ENCODE measurements around the gene PNO1. TPM values are rescaled to one million over a fixed set of nuclear protein-coding genes. Genes with fewer than 3 reads are reported as not detected.

PNO1 gene
- total and polyA plus RNA-seq, 2 experiments from 2014 or later = 34.6 to 43.7 TPM

DNA sequence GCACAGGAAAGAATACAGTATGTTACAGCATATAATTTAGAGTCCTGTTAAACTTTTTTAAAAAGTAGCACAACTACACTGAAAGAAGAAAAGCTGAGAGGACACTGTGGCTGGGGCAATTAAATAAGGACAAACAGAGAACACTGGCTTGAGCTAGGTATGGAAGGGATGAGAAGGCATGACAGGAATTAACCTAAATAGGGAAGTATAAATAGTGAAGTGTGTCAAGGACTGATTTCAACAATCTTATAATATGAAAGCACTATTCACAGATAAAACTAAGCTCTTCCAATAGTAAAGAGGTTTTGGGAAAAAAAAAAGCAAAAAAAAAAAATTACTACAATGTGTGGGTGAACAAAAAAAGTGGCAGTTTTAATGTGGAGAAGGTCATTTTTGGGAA is 49.1 kb downstream of the PNO1 start:
- peaks cover 11% of the 10 kb centered on the region for H3K4me1 Mint-ChIP-seq
- H3K9me3 Mint-ChIP-seq = no peaks in the 10 kb centered on the region
- no peak for TF ChIP-seq ZNF114 (CRISPR knock-in tag; IDR thresholded peaks at IDR 0.05)
- TF ChIP-seq, protein P1, sequence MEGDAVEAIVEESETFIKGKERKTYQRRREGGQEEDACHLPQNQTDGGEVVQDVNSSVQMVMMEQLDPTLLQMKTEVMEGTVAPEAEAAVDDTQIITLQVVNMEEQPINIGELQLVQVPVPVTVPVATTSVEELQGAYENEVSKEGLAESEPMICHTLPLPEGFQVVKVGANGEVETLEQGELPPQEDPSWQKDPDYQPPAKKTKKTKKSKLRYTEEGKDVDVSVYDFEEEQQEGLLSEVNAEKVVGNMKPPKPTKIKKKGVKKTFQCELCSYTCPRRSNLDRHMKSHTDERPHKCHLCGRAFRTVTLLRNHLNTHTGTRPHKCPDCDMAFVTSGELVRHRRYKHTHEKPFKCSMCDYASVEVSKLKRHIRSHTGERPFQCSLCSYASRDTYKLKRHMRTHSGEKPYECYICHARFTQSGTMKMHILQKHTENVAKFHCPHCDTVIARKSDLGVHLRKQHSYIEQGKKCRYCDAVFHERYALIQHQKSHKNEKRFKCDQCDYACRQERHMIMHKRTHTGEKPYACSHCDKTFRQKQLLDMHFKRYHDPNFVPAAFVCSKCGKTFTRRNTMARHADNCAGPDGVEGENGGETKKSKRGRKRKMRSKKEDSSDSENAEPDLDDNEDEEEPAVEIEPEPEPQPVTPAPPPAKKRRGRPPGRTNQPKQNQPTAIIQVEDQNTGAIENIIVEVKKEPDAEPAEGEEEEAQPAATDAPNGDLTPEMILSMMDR (conservative IDR thresholded peaks at IDR 0.05; ENCODE audit: low read depth in 2 of 2) = no peak
- TF ChIP-seq EZH2phosphoT487 (IDR thresholded peaks at IDR 0.05; ENCODE audit: unreplicated experiment) = no peak
- no peak for TF ChIP-seq STAT1 (IDR thresholded peaks at IDR 0.05; ENCODE audit: unreplicated experiment)
- no peak for TF ChIP-seq NANOG (IDR thresholded peaks at IDR 0.05; ENCODE audit: borderline replicate concordance)
- TF ChIP-seq, protein P2, sequence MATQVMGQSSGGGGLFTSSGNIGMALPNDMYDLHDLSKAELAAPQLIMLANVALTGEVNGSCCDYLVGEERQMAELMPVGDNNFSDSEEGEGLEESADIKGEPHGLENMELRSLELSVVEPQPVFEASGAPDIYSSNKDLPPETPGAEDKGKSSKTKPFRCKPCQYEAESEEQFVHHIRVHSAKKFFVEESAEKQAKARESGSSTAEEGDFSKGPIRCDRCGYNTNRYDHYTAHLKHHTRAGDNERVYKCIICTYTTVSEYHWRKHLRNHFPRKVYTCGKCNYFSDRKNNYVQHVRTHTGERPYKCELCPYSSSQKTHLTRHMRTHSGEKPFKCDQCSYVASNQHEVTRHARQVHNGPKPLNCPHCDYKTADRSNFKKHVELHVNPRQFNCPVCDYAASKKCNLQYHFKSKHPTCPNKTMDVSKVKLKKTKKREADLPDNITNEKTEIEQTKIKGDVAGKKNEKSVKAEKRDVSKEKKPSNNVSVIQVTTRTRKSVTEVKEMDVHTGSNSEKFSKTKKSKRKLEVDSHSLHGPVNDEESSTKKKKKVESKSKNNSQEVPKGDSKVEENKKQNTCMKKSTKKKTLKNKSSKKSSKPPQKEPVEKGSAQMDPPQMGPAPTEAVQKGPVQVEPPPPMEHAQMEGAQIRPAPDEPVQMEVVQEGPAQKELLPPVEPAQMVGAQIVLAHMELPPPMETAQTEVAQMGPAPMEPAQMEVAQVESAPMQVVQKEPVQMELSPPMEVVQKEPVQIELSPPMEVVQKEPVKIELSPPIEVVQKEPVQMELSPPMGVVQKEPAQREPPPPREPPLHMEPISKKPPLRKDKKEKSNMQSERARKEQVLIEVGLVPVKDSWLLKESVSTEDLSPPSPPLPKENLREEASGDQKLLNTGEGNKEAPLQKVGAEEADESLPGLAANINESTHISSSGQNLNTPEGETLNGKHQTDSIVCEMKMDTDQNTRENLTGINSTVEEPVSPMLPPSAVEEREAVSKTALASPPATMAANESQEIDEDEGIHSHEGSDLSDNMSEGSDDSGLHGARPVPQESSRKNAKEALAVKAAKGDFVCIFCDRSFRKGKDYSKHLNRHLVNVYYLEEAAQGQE (IDR thresholded peaks at IDR 0.05; ENCODE audit: unreplicated experiment) = no peak
- TF ChIP-seq ZNF331 (CRISPR knock-in tag; IDR thresholded peaks at IDR 0.05; ENCODE audit: low read depth) = no peak
- no peak for TF ChIP-seq EZH2 (IDR thresholded peaks at IDR 0.05; ENCODE audit: low read depth, unreplicated experiment)
- no peak for TF ChIP-seq CREB1 (CRISPR knock-in tag; IDR thresholded peaks at IDR 0.05; ENCODE audit: low read depth)
- no peak for TF ChIP-seq JUNB (IDR thresholded peaks at IDR 0.05; ENCODE audit: unreplicated experiment)
- TF ChIP-seq, protein P3, sequence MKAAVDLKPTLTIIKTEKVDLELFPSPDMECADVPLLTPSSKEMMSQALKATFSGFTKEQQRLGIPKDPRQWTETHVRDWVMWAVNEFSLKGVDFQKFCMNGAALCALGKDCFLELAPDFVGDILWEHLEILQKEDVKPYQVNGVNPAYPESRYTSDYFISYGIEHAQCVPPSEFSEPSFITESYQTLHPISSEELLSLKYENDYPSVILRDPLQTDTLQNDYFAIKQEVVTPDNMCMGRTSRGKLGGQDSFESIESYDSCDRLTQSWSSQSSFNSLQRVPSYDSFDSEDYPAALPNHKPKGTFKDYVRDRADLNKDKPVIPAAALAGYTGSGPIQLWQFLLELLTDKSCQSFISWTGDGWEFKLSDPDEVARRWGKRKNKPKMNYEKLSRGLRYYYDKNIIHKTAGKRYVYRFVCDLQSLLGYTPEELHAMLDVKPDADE (IDR thresholded peaks at IDR 0.05) = no peak
- TF ChIP-seq POLR2AphosphoS5 (IDR thresholded peaks at IDR 0.05; ENCODE audit: low read depth) = no peak
- no peak overlapping the region for H3K27ac Mint-ChIP-seq
- no peak overlapping the region for H3K4me3 Mint-ChIP-seq
- DNase-seq (ENCODE audit: low spot score) (no peak), ATAC-seq (no peak)
- Histone ChIP-seq H3K4me1 (ENCODE audit: insufficient read depth) (0 out of 2 replicates have a peak, but pooled peaks cover 3% of the 10 kb centered on the region), H3K36me3 (ENCODE audit: insufficient read depth) (no peaks in the 10 kb centered on the region), H3K27me3 (ENCODE audit: insufficient read depth) (no peaks in the 10 kb centered on the region), H4K20me1 (replicated peaks; ENCODE audit: insufficient read depth) (peaks cover 23% of the 10 kb centered on the region), H3K9me2 (ENCODE audit: insufficient read depth) (no peaks in the 10 kb centered on the region), H3K79me2 (replicated peaks; ENCODE audit: insufficient read depth) (peaks cover 98% of the 10 kb centered on the region), H3K4me2 (no peak overlapping the region), H3K27ac (ENCODE audit: low read depth) (no peak overlapping the region), H2AFZ (no peak overlapping the region), H3K4me3 (no peak overlapping the region), H3F3A (replicated peaks; ENCODE audit: low read depth) (no peaks in the 10 kb centered on the region)
- H3K36me3 Mint-ChIP-seq (ENCODE audit: low read depth) = peaks cover 14% of the 10 kb centered on the region
- H3K27me3 Mint-ChIP-seq (ENCODE audit: insufficient read depth, low read depth, poor library complexity) = no peaks in the 10 kb centered on the region
